ENCODE data around the gene TTC12. TPM values are rescaled to one million over a fixed set of nuclear protein-coding genes. Genes with fewer than 3 reads are reported as not detected.
"Not testable (repeated sequence)": the region's sequence is repeated elsewhere in the genome, so short reads cannot be mapped to it uniquely, and the experiment has no call there.

The TTC12 gene
- total RNA-seq, 2 donors from 2014 or later = 19.5 to 26.7 TPM

DNA sequence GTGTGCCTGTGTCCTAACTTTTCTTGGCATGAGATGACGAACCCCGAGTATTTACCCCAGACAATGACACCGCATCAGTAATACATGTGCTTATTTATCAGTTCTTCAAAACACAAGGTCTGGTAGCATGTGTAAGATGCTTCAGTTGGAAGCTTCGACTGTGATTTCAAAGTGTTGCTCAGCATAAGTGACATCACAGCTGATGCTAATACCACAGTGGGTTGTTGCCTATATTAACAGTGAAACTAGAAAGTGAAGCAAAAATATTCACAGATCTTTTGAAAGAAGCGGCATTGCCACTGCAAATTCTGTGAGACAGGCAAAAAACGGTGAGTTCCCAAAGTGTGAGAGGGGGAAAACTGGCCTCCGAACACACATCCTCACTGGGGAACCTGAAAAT lies 18.4 kb upstream of the TTC12 start:
- Histone ChIP-seq H3K36me3 (ENCODE audit: control insufficient read depth, insufficient read depth, low read length) (no peaks in the 10 kb centered on the region), H3K9ac (ENCODE audit: extremely low read depth, low read length, poor library complexity, severe bottlenecking) (no peak overlapping the region), H3K4me1 (ENCODE audit: control insufficient read depth, insufficient read depth, low read length) (no peaks in the 10 kb centered on the region), H3K27me3 (ENCODE audit: control insufficient read depth, insufficient read depth, low read length, poor library complexity, severe bottlenecking) (no peaks in the 10 kb centered on the region), H3K4me3 (ENCODE audit: low read length) (no peak overlapping the region), H3K9me3 (ENCODE audit: control insufficient read depth, low read length) (peaks cover 31% of the 10 kb centered on the region), H3K27ac (ENCODE audit: low read depth, low read length) (no peak overlapping the region)
- H3K27ac Mint-ChIP-seq = no peak overlapping the region
- H3K27me3 Mint-ChIP-seq (ENCODE audit: insufficient read depth) = peaks cover 13% of the 10 kb centered on the region
- no peak overlapping the region for H3K4me3 Mint-ChIP-seq
- peaks cover 5% of the 10 kb centered on the region for H3K9me3 Mint-ChIP-seq
- H3K36me3 Mint-ChIP-seq (ENCODE audit: low read depth) = no peaks in the 10 kb centered on the region
- TF ChIP-seq, protein P1, sequence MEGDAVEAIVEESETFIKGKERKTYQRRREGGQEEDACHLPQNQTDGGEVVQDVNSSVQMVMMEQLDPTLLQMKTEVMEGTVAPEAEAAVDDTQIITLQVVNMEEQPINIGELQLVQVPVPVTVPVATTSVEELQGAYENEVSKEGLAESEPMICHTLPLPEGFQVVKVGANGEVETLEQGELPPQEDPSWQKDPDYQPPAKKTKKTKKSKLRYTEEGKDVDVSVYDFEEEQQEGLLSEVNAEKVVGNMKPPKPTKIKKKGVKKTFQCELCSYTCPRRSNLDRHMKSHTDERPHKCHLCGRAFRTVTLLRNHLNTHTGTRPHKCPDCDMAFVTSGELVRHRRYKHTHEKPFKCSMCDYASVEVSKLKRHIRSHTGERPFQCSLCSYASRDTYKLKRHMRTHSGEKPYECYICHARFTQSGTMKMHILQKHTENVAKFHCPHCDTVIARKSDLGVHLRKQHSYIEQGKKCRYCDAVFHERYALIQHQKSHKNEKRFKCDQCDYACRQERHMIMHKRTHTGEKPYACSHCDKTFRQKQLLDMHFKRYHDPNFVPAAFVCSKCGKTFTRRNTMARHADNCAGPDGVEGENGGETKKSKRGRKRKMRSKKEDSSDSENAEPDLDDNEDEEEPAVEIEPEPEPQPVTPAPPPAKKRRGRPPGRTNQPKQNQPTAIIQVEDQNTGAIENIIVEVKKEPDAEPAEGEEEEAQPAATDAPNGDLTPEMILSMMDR (conservative IDR thresholded peaks at IDR 0.05) = no peak
- WGBS, 2 experiments (ENCODE audit: insufficient coverage in 1 of 2, insufficient read length in 1 of 2) = 94 to 100% methylated on average over 4 to 7 of the region's 7 CpGs
- DNase-seq = no peak
- peaks cover 17% of the 10 kb centered on the region for H3K4me1 Mint-ChIP-seq

DNA sequence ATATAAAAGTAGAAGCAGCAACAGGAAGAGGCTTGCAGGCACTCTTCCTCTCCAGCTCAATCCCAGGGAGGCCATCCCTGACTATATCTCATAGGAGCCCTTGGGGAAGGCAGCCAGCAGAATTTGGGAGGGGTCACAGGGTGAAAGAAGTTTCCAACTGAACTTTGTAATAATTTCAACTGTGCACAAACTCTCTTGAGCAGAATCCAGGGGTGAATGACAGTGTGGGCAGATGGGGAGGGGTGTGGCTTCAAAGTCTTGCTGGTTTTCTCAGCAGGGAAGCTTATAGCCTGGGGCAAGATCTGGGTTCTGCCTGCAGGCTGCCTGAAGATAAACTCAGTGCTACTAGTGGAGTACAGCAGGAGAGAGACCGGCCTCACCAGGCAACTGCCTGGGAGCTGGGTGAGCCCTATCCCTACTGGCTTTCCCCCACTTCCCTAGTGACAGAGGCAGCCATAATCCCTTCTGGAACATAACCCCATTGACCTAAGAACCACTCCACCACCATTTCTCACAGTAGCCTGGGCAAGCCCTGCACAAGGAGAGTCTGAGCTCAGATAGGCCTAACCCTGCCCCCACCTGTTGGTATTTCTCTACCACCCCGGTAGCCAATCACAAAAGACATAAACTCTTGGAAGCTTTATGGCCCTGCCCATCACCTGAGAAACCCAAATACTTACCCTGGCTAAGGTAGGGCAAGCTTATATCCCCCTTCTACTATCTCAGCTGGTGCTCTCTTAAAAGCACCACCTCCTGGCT lies 17.8 kb upstream of the TTC12 start:
- Mint-ChIP-seq H3K9me3 (peaks cover 5% of the 10 kb centered on the region), H3K27me3 (ENCODE audit: insufficient read depth) (peaks cover 20% of the 10 kb centered on the region), H3K36me3 (ENCODE audit: low read depth) (no peaks in the 10 kb centered on the region), H3K27ac (no peak overlapping the region), H3K4me3 (no peak overlapping the region), H3K4me1 (peaks cover 17% of the 10 kb centered on the region)
- H3K9me3 ChIP-seq (ENCODE audit: control insufficient read depth, low read length) = peaks cover 31% of the 10 kb centered on the region
- no peaks in the 10 kb centered on the region for H3K4me1 ChIP-seq (ENCODE audit: control insufficient read depth, insufficient read depth, low read length)
- H3K36me3 ChIP-seq (ENCODE audit: control insufficient read depth, insufficient read depth, low read length) = no peaks in the 10 kb centered on the region
- H3K4me3 ChIP-seq (ENCODE audit: low read length) = no peak overlapping the region
- H3K27ac ChIP-seq (ENCODE audit: low read depth, low read length) = no peak overlapping the region
- TF ChIP-seq, protein P1 (conservative IDR thresholded peaks at IDR 0.05) = no peak
- peak; percentile 55 for DNase-seq
- 90 to 92% methylated on average over 1 to 2 of the region's 2 CpGs for WGBS, 2 experiments (ENCODE audit: insufficient coverage in 1 of 2, insufficient read length in 1 of 2)
- no peaks in the 10 kb centered on the region for H3K27me3 ChIP-seq (ENCODE audit: control insufficient read depth, insufficient read depth, low read length, poor library complexity, severe bottlenecking)
- no peak overlapping the region for H3K9ac ChIP-seq (ENCODE audit: extremely low read depth, low read length, poor library complexity, severe bottlenecking)

DNA sequence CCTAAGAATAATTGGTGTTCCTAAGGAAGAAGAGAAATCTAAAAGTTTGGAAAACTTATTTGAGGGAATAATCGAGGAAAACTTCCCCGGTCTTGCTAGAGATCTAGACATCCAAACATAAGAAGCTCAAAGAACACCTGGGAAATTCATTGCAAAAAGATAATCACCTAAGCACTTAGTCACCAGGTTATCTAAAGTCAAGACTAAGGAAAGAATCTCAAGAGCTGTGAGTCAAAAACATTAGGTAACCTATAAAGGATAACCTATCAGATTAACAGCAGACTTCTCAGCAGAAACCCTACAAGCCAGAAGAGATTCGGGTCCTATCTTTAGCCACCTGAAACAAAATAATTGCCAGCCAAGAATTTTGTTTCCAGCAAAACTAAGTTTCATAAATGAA lies 15.9 kb upstream of the TTC12 start:
- H3K9me3 ChIP-seq (ENCODE audit: control insufficient read depth, low read length) = peaks cover 31% of the 10 kb centered on the region
- WGBS, 2 experiments (ENCODE audit: insufficient coverage in 1 of 2, insufficient read length in 1 of 2) = 66% methylated on average over 3 of the region's 3 CpGs; no CpG with 5 or more reads in 1 of the 2 experiments
- not testable (repeated sequence) for DNase-seq

More for the DNA sequence above, 15.9 kb upstream of the TTC12 start:
- H3K4me1 ChIP-seq (ENCODE audit: control insufficient read depth, insufficient read depth, low read length); H3K27ac ChIP-seq (ENCODE audit: low read depth, low read length); H3K4me3 Mint-ChIP-seq; H3K9ac ChIP-seq (ENCODE audit: extremely low read depth, low read length, poor library complexity, severe bottlenecking); H3K36me3 Mint-ChIP-seq (ENCODE audit: low read depth); H3K9me3 Mint-ChIP-seq; H3K27ac Mint-ChIP-seq; H3K36me3 ChIP-seq (ENCODE audit: control insufficient read depth, insufficient read depth, low read length); H3K27me3 ChIP-seq (ENCODE audit: control insufficient read depth, insufficient read depth, low read length, poor library complexity, severe bottlenecking): not testable (repeated sequence)
- Mint-ChIP-seq H3K27me3 (ENCODE audit: insufficient read depth) (peaks cover 22% of the 10 kb centered on the region), H3K4me1 (peaks cover 17% of the 10 kb centered on the region)
- H3K4me3 ChIP-seq (ENCODE audit: low read length) = peak overlapping the region; percentile 63

Data from endodermal cell (in vitro differentiated cells).